Lung (tissue), 12 donors: Measurements from ENCODE around the gene NR6A1. TPM values are rescaled to one million over a fixed set of nuclear protein-coding genes. Genes with fewer than 3 reads are reported as not detected.

ENCODE experiments used
- ATAC-seq: fragments of 200-7000 bp; cut with Tn5 transposase; one replicate; pipeline ENCODE4 v1.9.1; 2020; ENCODE audit warnings: moderate number of reproducible peaks; ENCODE audit not compliant: insufficient read depth, low FRiP score
- DNase-seq, 3 donors: peaks; one replicate each; pipeline ENCODE4 v3.0.0-alpha.2; 2013 to 2017
- H3K27ac ChIP-seq, 2 donors: one replicate each; pipeline ENCODE4 v1.5.1; 2013; ENCODE audit warnings: mild to moderate bottlenecking in 2 of 2, moderate library complexity in 2 of 2, control low read depth in 1 of 2, inconsistent platforms in 1 of 2, low read depth in 1 of 2, low read length in 1 of 2
- H3K27me3 ChIP-seq, 3 donors: one replicate each; pipeline ENCODE4 v1.5.1; 2013; ENCODE audit warnings: low read length in 2 of 3; ENCODE audit not compliant: control insufficient read depth in 3 of 3, insufficient read depth in 3 of 3
- H3K36me3 ChIP-seq, 4 donors: one replicate each; pipeline ENCODE4 v1.5.1; 2013; ENCODE audit warnings: low read length in 4 of 4, mild to moderate bottlenecking in 1 of 4, moderate library complexity in 1 of 4; ENCODE audit not compliant: control insufficient read depth in 4 of 4, insufficient read depth in 4 of 4
- H3K4me1 ChIP-seq, 5 donors: one replicate each; pipeline ENCODE4 v1.5.1; 2013; ENCODE audit warnings: low read length in 5 of 5, mild to moderate bottlenecking in 2 of 5, moderate library complexity in 1 of 5; ENCODE audit not compliant: control insufficient read depth in 5 of 5, insufficient read depth in 5 of 5
- H3K4me3 ChIP-seq: one replicate; pipeline ENCODE4 v1.5.1; 2013; ENCODE audit warnings: mild to moderate bottlenecking, control low read depth, moderate library complexity
- H3K9ac ChIP-seq, 2 donors: one replicate each; pipeline ENCODE4 v1.5.1; 2013; ENCODE audit warnings: low read length in 2 of 2, control low read depth in 1 of 2; ENCODE audit not compliant: insufficient read depth in 1 of 2
- H3K9me3 ChIP-seq, 4 donors: one replicate each; pipeline ENCODE4 v1.5.1; 2013; ENCODE audit warnings: low read length in 3 of 4, mild to moderate bottlenecking in 1 of 4, moderate library complexity in 1 of 4; ENCODE audit not compliant: control insufficient read depth in 4 of 4, insufficient read depth in 3 of 4
- CTCF ChIP-seq: IDR thresholded peaks from 2 replicates; pipeline ENCODE4 v1.5.1; 2012; ENCODE audit warnings: mild to moderate bottlenecking; ENCODE audit errors: control extremely low read depth, extremely low read depth
- WGBS, 2 donors: extraction: QIAGEN DNeasy Blood & Tissue Kit; methylation state at CpG; one replicate each; pipeline ENCODE4 v1.1.7; 2013; 5-methylcytosine and 5-hydroxymethylcytosine counted together
- polyA plus RNA-seq, 2 donors: library from polyadenylated mRNA; stranded (reverse); fragments of 200-250 nt; gene quantifications; one replicate each; pipeline ENCODE4 v1.2.1, GENCODE V29; 2013
- total RNA-seq, 2 donors: library from RNA; depleted of rRNA in 1 of 2; stranded (reverse); fragments of >200 nt in 1 of 2; gene quantifications; one replicate each; pipeline ENCODE4 v1.2.1, GENCODE V29; 2014 to 2021
- donor health status: control.
- donor health status: control.
- donor health status: Bipolar disorder and iron deficiency.
- donor health status: healthy.
- donor health status: DM: yes; HTN: yes; CAD: no.

Gene NR6A1
- total and polyA plus RNA-seq, 4 donors: 0.94 to 4.0 (median 2.4) TPM

- no peak for ATAC-seq
Measured at GRCh38 chr9:124594225-124594624, 176.9 kb downstream of the NR6A1 start.

GRCh38 chr9:124593651-124594058 is 177.5 kb downstream of the NR6A1 start:
- H3K27me3 ChIP-seq: no peaks in the 10 kb centered on the region
- DNase-seq (peak; percentile 34 to 78 (median 75)), ATAC-seq (no peak)
- 42 to 53% methylated on average over 4 of the region's 4 CpGs for WGBS, 2 donors
- no peak overlapping the region for H3K4me3 ChIP-seq
- peaks cover 2 to 63% (median 30%) of the 10 kb centered on the region in 5 donors for H3K4me1 ChIP-seq
- no peaks in the 10 kb centered on the region for H3K36me3 ChIP-seq
- H3K27ac ChIP-seq: no peak overlapping the region
- peak overlapping the region in 1 of 2 donors; percentile 50 for H3K9ac ChIP-seq
- no peaks in the 10 kb centered on the region for H3K9me3 ChIP-seq
- no peak for TF ChIP-seq CTCF

More at GRCh38 chr9:124594225-124594624, 176.9 kb downstream of the NR6A1 start:
- H3K9ac ChIP-seq: peak overlapping the region in 1 of 2 donors; percentile 50
- H3K27me3 ChIP-seq: no peaks in the 10 kb centered on the region
- no peak overlapping the region for H3K27ac ChIP-seq
- WGBS, 2 donors: 40 to 44% methylated on average over 3 of the region's 3 CpGs
- H3K4me3 ChIP-seq: no peak overlapping the region
- no peaks in the 10 kb centered on the region for H3K9me3 ChIP-seq
- no peak for TF ChIP-seq CTCF
- H3K36me3 ChIP-seq: no peaks in the 10 kb centered on the region
- DNase-seq: peak; percentile 36 to 76 (median 76)
- H3K4me1 ChIP-seq: peaks cover 2 to 63% (median 30%) of the 10 kb centered on the region in 5 donors

- Histone ChIP-seq H3K27ac (no peak overlapping the region), H3K9ac (peak overlapping the region in 1 of 2 donors; percentile 7), H3K9me3 (no peaks in the 10 kb centered on the region), H3K4me3 (no peak overlapping the region), H3K36me3 (no peaks in the 10 kb centered on the region), H3K4me1 (peaks cover 2 to 63% (median 30%) of the 10 kb centered on the region in 5 donors), H3K27me3 (no peaks in the 10 kb centered on the region)
- DNase-seq (peak; percentile 24 to 74 (median 63)), ATAC-seq (no peak)
- WGBS, 2 donors: 85 to 86% methylated on average over 3 of the region's 3 CpGs
- no peak for TF ChIP-seq CTCF
Measured at GRCh38 chr9:124593200-124593599, 177.9 kb downstream of the NR6A1 start.
